GM15510 (cell line): ENCODE results near the gene PRDM1.

Source experiments
- POLR2A ChIP-seq: IDR thresholded peaks from 3 replicates; pipeline ENCODE4 v1.6.1; 2011; ENCODE audit warnings: borderline replicate concordance; ENCODE audit not compliant: insufficient read length; ENCODE audit errors: extremely low read depth

Gene PRDM1

GRCh38 chr6:106085984-106086813, at the start of gene PRDM1:
Gene PRDM1, plus strand, starts transcription at chr6:106086336. Its CDS starts 218 bp downstream, at chr6:106086554.
- peak; percentile 89 for TF ChIP-seq POLR2A

GRCh38 chr6:106037060-106037459, 49.1 kb upstream of the PRDM1 start:
- no peak for TF ChIP-seq POLR2A

- TF ChIP-seq POLR2A: no peak
Measured at GRCh38 chr6:106039897-106040592, 46.1 kb upstream of the PRDM1 start.

- TF ChIP-seq POLR2A: no peak
Measured at GRCh38 chr6:106044151-106044550, 42.0 kb upstream of the PRDM1 start.

GRCh38 chr6:106045077-106045476, 41.1 kb upstream of the PRDM1 start:
- no peak for TF ChIP-seq POLR2A

- TF ChIP-seq POLR2A: no peak
Measured at GRCh38 chr6:106046116-106046853, 39.9 kb upstream of the PRDM1 start.

GRCh38 chr6:106046854-106047200, 39.3 kb upstream of the PRDM1 start:
- no peak for TF ChIP-seq POLR2A

GRCh38 chr6:106048336-106048735, 37.8 kb upstream of the PRDM1 start:
- TF ChIP-seq POLR2A: no peak

GRCh38 chr6:106050538-106050937, 35.6 kb upstream of the PRDM1 start:
- no peak for TF ChIP-seq POLR2A

GRCh38 chr6:106051226-106051625, 34.9 kb upstream of the PRDM1 start:
- TF ChIP-seq POLR2A: no peak

GRCh38 chr6:106053484-106054205, 32.5 kb upstream of the PRDM1 start:
- no peak for TF ChIP-seq POLR2A

GRCh38 chr6:106055489-106055888, 30.6 kb upstream of the PRDM1 start:
- TF ChIP-seq POLR2A: no peak

GRCh38 chr6:106056060-106056745, 29.9 kb upstream of the PRDM1 start:
- TF ChIP-seq POLR2A: no peak

GRCh38 chr6:106056746-106057390, 29.3 kb upstream of the PRDM1 start:
- no peak for TF ChIP-seq POLR2A
